GM19099 (cell line): ENCODE data around the gene RAB11FIP3.

Experiments
- POLR2A ChIP-seq: IDR thresholded peaks from 3 replicates; pipeline ENCODE4 v1.6.1; 2011; ENCODE audit warnings: low read depth; ENCODE audit not compliant: insufficient read length; ENCODE audit errors: extremely low read depth

Gene RAB11FIP3

GRCh38 chr16:496097-496886 lies 70.8 kb downstream of the RAB11FIP3 start:
- no peak for TF ChIP-seq POLR2A

DNA sequence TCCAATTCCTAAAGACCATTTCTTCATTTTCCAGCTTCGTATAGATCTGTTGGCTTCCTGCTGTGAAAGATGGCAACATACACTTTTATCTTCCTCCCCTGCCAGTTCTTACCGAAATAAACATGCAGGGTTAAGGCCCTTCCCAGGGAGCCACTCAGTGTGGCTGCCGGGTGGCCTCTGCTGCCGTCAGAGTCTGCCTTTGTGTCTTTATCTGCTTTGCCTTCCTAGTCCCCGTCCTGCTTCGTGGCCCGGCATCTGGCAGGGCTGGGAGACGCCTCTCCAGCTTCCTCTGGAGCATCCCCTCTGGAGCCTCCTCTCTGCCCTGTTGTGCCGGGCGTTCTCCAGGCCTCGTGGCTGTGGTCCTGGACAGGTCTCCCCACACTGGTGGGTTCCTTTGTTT lies 71.8 kb downstream of the RAB11FIP3 start:
- no peak for TF ChIP-seq POLR2A

DNA sequence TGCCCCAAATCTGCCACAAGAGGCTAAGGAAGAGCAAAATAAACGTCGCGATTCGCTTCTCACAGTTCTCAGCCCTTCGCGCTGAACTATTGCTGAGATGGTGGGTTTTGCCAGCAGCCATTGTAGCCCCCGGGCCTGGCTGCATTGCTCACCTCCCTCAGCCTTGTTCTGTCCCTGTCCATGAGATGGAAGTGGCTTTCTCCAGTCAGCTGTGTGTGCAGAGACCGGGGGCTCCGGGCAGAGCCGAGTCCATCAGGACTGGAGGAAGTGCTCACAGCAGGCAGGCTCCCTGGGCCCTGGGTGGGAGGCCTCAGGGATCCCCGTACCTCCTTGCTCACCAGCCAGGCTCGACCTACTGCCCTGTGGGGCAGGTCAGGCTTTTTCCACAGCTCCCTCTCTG lies 74.5 kb downstream of the RAB11FIP3 start:
- TF ChIP-seq POLR2A: no peak

DNA sequence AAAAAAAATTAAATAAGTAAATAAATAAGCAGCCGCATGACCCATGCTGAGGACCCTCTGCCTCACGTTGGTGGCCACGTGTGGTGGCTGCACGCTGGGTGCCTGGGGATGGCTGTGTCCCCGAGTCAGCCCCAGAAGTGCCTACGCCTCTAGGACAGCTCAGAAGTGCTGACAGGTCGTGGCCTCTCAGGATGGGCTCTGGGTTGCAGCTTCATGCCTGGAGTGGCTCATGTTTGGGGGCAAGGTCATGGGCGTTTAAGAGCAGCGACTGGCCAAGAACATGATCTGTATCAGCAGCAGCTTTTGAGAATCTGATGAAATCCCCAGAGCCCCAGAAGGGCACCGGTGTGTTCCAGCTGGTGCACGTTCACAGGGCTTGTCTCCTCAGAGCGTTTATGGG lies 75.3 kb downstream of the RAB11FIP3 start:
- TF ChIP-seq POLR2A: no peak

GRCh38 chr16:502179-502943 lies 76.9 kb downstream of the RAB11FIP3 start:
- no peak for TF ChIP-seq POLR2A

GRCh38 chr16:503150-504071 lies 78.0 kb downstream of the RAB11FIP3 start:
- no peak for TF ChIP-seq POLR2A

DNA sequence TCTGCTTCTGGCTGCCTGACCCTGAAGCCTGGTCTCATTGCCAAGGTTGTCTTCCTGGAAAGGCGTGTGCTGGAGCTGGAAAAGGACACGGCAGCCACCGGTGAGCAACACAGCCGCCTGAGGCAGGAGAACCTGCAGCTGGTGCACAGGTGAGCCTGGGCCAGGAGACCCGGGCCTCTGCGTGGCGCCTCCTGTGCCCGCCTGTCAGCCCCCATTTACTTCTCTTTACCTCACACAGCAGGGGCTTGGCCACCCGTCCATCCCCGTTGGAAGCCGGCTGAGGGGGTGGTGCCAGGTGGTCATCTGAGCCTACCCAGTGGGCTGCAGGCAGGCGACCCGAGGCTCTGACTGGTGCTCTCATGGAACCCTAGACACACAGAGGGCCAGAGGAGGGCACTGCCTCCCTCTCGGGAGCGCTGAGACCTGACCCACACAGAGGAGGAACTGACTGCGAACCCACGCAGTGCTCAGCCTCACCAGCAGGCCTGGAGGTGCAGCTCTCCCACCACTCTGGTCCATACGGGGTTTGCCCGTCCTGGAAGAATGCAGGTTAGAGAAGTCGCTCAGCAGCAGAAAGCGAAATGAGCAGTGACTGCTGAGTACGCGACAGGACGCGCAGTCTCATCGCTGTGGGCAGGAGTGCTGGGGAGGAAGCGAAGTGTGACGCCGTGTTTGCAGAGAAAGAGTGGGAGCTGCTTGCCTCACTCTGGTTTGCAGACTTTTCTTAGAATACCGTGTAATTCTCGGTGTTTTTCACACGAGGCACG lies 80.2 kb downstream of the RAB11FIP3 start:
- no peak for TF ChIP-seq POLR2A

DNA sequence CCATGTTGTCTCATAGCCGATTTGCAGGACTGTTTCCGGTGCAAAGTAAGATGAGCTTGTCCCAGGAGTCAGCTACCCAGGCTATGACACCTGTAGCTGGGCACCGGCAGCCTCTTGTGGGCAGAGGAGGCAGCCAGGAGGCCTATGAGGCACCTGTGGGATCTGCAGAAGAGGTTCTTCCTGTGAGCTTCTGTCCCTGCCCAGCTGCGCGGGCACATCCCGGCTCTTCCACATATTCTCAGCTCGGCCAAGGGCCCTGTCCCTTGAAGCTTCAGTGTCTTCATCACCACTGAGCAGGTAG lies 80.7 kb downstream of the RAB11FIP3 start:
- no peak for TF ChIP-seq POLR2A

GRCh38 chr16:507996-508395 lies 82.5 kb downstream of the RAB11FIP3 start:
- no peak for TF ChIP-seq POLR2A

- TF ChIP-seq POLR2A: no peak
These were observed 83.7 kb downstream of the RAB11FIP3 start for GRCh38 chr16:508884-509736.

- no peak for TF ChIP-seq POLR2A
These were observed 84.8 kb downstream of the RAB11FIP3 start for GRCh38 chr16:510066-510825.

GRCh38 chr16:512802-513201 lies 87.4 kb downstream of the RAB11FIP3 start:
- no peak for TF ChIP-seq POLR2A

- TF ChIP-seq POLR2A: no peak
These were observed 88.5 kb downstream of the RAB11FIP3 start for GRCh38 chr16:513950-514349.

DNA sequence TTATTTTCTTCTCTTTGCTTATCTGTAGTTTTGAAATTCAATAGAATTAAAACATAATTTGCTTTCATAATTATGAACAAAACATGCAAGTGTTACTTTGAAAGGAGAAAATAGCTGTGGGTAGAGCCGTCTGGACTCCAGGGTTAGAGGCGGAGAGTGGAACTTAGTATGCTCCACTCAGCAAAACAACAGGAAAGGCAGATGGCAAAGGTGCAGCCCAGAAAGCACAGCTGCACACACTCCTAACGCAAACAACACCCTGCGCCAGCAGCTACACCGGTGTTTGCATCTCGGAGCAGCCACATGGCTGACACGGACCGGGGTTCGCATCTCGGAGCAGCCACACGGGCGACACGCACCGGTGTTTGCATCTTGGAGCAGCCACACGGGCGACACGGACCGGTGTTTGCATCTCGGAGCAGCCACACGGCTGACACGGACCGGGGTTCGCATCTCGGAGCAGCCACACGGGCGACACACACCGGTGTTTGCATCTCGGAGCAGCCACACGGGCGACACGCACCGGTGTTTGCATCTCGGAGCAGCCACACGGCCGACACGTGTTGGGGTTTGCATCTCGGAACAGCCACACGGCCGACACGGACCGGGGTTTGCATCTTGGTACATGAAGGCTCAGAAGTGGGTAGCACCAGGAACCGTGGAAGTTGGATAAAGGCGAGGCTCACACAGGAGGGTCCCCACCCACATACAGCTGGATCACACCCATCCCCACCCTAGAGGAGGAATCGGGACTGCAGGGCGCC lies 89.9 kb downstream of the RAB11FIP3 start:
- TF ChIP-seq POLR2A: no peak
